Activated naive CD8-positive, alpha-beta T cell (primary cell): ENCODE results near the gene PTPRT.

ENCODE experiments used
- H3K27ac Mint-ChIP-seq: one replicate; pipeline ENCODE4 v1.8.0; 2021; ENCODE audit warnings: mixed read lengths
- H3K27me3 Mint-ChIP-seq: one replicate; pipeline ENCODE4 v1.8.0; 2021; ENCODE audit warnings: mixed read lengths
- H3K36me3 Mint-ChIP-seq: one replicate; pipeline ENCODE4 v1.8.0; 2021; ENCODE audit warnings: mixed read lengths
- H3K4me1 Mint-ChIP-seq: one replicate; pipeline ENCODE4 v1.8.0; 2021; ENCODE audit warnings: low read depth, mixed read lengths
- H3K4me3 Mint-ChIP-seq: one replicate; pipeline ENCODE4 v1.8.0; 2021; ENCODE audit warnings: mild to moderate bottlenecking, mixed read lengths
- H3K9me3 Mint-ChIP-seq: one replicate; pipeline ENCODE4 v1.8.0; 2021; ENCODE audit warnings: low read depth, mixed read lengths

The PTPRT gene

GRCh38 chr20:43191946-43192863, 2.5 kb upstream of the PTPRT start:
- H3K4me3 Mint-ChIP-seq, result no peak overlapping the region
- peaks cover 8% of the 10 kb centered on the region for H3K4me1 Mint-ChIP-seq
- H3K9me3 Mint-ChIP-seq, result no peaks in the 10 kb centered on the region
- no peaks in the 10 kb centered on the region for H3K36me3 Mint-ChIP-seq
- H3K27ac Mint-ChIP-seq, result no peak overlapping the region
- H3K27me3 Mint-ChIP-seq, result peaks cover 26% of the 10 kb centered on the region

GRCh38 chr20:43191143-43191542, 1.4 kb upstream of the PTPRT start:
- H3K4me1 Mint-ChIP-seq, result peaks cover 8% of the 10 kb centered on the region
- H3K27ac Mint-ChIP-seq, result no peak overlapping the region
- H3K9me3 Mint-ChIP-seq, result no peaks in the 10 kb centered on the region
- H3K4me3 Mint-ChIP-seq, result no peak overlapping the region
- peaks cover 33% of the 10 kb centered on the region for H3K27me3 Mint-ChIP-seq
- H3K36me3 Mint-ChIP-seq, result no peaks in the 10 kb centered on the region

- H3K4me1 Mint-ChIP-seq, result peaks cover 8% of the 10 kb centered on the region
- H3K27me3 Mint-ChIP-seq, result peaks cover 33% of the 10 kb centered on the region
- no peak overlapping the region for H3K4me3 Mint-ChIP-seq
- no peaks in the 10 kb centered on the region for H3K9me3 Mint-ChIP-seq
- H3K27ac Mint-ChIP-seq, result no peak overlapping the region
- H3K36me3 Mint-ChIP-seq, result no peaks in the 10 kb centered on the region
These were observed 737 bp upstream of the PTPRT start for GRCh38 chr20:43190332-43190953.

GRCh38 chr20:43188861-43189553, 699 bp downstream of the PTPRT start:
- peaks cover 8% of the 10 kb centered on the region for H3K4me1 Mint-ChIP-seq
- no peaks in the 10 kb centered on the region for H3K9me3 Mint-ChIP-seq
- H3K27ac Mint-ChIP-seq, result no peak overlapping the region
- H3K36me3 Mint-ChIP-seq, result no peaks in the 10 kb centered on the region
- H3K27me3 Mint-ChIP-seq, result peaks cover 38% of the 10 kb centered on the region
- no peak overlapping the region for H3K4me3 Mint-ChIP-seq

GRCh38 chr20:43188234-43188653, 1.5 kb downstream of the PTPRT start:
- H3K4me1 Mint-ChIP-seq, result peaks cover 8% of the 10 kb centered on the region
- peaks cover 38% of the 10 kb centered on the region for H3K27me3 Mint-ChIP-seq
- no peak overlapping the region for H3K4me3 Mint-ChIP-seq
- H3K36me3 Mint-ChIP-seq, result no peaks in the 10 kb centered on the region
- H3K9me3 Mint-ChIP-seq, result no peaks in the 10 kb centered on the region
- H3K27ac Mint-ChIP-seq, result no peak overlapping the region

- Mint-ChIP-seq H3K36me3 (no peaks in the 10 kb centered on the region), H3K9me3 (no peaks in the 10 kb centered on the region)
These were observed 2.1 kb downstream of the PTPRT start for GRCh38 chr20:43187476-43188233.

GRCh38 chr20:43186312-43186711, 3.4 kb downstream of the PTPRT start:
- H3K4me1 Mint-ChIP-seq, result peaks cover 8% of the 10 kb centered on the region
- no peak overlapping the region for H3K27ac Mint-ChIP-seq

More at GRCh38 chr20:43187476-43188233, 2.1 kb downstream of the PTPRT start:
- Mint-ChIP-seq H3K4me1 (peaks cover 8% of the 10 kb centered on the region), H3K27ac (no peak overlapping the region), H3K4me3 (no peak overlapping the region), H3K27me3 (peaks cover 36% of the 10 kb centered on the region)

GRCh38 chr20:43185901-43186300, 3.8 kb downstream of the PTPRT start:
- Mint-ChIP-seq H3K27me3 (peaks cover 35% of the 10 kb centered on the region), H3K4me1 (peaks cover 8% of the 10 kb centered on the region), H3K9me3 (no peaks in the 10 kb centered on the region), H3K36me3 (no peaks in the 10 kb centered on the region), H3K27ac (no peak overlapping the region), H3K4me3 (no peak overlapping the region)

More at GRCh38 chr20:43186312-43186711, 3.4 kb downstream of the PTPRT start:
- no peaks in the 10 kb centered on the region for H3K36me3 Mint-ChIP-seq
- H3K4me3 Mint-ChIP-seq, result no peak overlapping the region
- no peaks in the 10 kb centered on the region for H3K9me3 Mint-ChIP-seq
- H3K27me3 Mint-ChIP-seq, result peaks cover 36% of the 10 kb centered on the region

- peaks cover 8% of the 10 kb centered on the region for H3K4me1 Mint-ChIP-seq
- H3K4me3 Mint-ChIP-seq, result no peak overlapping the region
- no peaks in the 10 kb centered on the region for H3K36me3 Mint-ChIP-seq
- no peaks in the 10 kb centered on the region for H3K9me3 Mint-ChIP-seq
- H3K27me3 Mint-ChIP-seq, result peaks cover 28% of the 10 kb centered on the region
- H3K27ac Mint-ChIP-seq, result no peak overlapping the region
These were observed 6.1 kb downstream of the PTPRT start for GRCh38 chr20:43183536-43184070.

GRCh38 chr20:43178080-43178479, 11.6 kb downstream of the PTPRT start:
- Mint-ChIP-seq H3K36me3 (no peaks in the 10 kb centered on the region), H3K27me3 (no peaks in the 10 kb centered on the region), H3K9me3 (no peaks in the 10 kb centered on the region), H3K4me1 (no peaks in the 10 kb centered on the region), H3K4me3 (no peak overlapping the region), H3K27ac (no peak overlapping the region)

GRCh38 chr20:43176726-43177125, 13.0 kb downstream of the PTPRT start:
- H3K27me3 Mint-ChIP-seq, result no peaks in the 10 kb centered on the region
- H3K36me3 Mint-ChIP-seq, result no peaks in the 10 kb centered on the region
- H3K4me1 Mint-ChIP-seq, result no peaks in the 10 kb centered on the region
- H3K4me3 Mint-ChIP-seq, result no peak overlapping the region
- no peaks in the 10 kb centered on the region for H3K9me3 Mint-ChIP-seq
- no peak overlapping the region for H3K27ac Mint-ChIP-seq

- Mint-ChIP-seq H3K9me3 (no peaks in the 10 kb centered on the region), H3K4me1 (no peaks in the 10 kb centered on the region), H3K36me3 (no peaks in the 10 kb centered on the region), H3K4me3 (no peak overlapping the region), H3K27me3 (no peaks in the 10 kb centered on the region), H3K27ac (no peak overlapping the region)
These were observed 17.8 kb downstream of the PTPRT start for GRCh38 chr20:43171930-43172329.

- Mint-ChIP-seq H3K4me3 (no peak overlapping the region), H3K36me3 (no peaks in the 10 kb centered on the region), H3K27ac (no peak overlapping the region), H3K9me3 (no peaks in the 10 kb centered on the region), H3K27me3 (no peaks in the 10 kb centered on the region), H3K4me1 (no peaks in the 10 kb centered on the region)
These were observed 18.9 kb downstream of the PTPRT start for GRCh38 chr20:43170771-43171170.

- no peaks in the 10 kb centered on the region for H3K4me1 Mint-ChIP-seq
- no peak overlapping the region for H3K4me3 Mint-ChIP-seq
- H3K27ac Mint-ChIP-seq, result no peak overlapping the region
- peaks cover 2% of the 10 kb centered on the region for H3K27me3 Mint-ChIP-seq
- no peaks in the 10 kb centered on the region for H3K36me3 Mint-ChIP-seq
- peaks cover 3% of the 10 kb centered on the region for H3K9me3 Mint-ChIP-seq
These were observed 22.1 kb downstream of the PTPRT start for GRCh38 chr20:43167615-43168014.
